ENCODE data around the gene STXBP2.

Gene STXBP2

GRCh38 chr19:7679771-7680605 lies 43.1 kb downstream of the STXBP2 start:
- DNase-seq = no peak

- peak; percentile 89 for DNase-seq
These were observed 43.9 kb downstream of the STXBP2 start, which contains the start of gene TRAPPC5 for GRCh38 chr19:7680606-7681339. TSS of gene TRAPPC5 (plus strand) at chr19:7680833. CDS start at chr19:7682254, 1,421 bp downstream.

GRCh38 chr19:7681340-7682174 lies 44.6 kb downstream of the STXBP2 start:
- DNase-seq = peak; percentile 69

GRCh38 chr19:7682175-7682855 lies 45.4 kb downstream of the STXBP2 start:
- DNase-seq = no peak

- DNase-seq = no peak
These were observed 48.9 kb downstream of the STXBP2 start for GRCh38 chr19:7685546-7686445.

GRCh38 chr19:7687177-7687576 lies 50.3 kb downstream of the STXBP2 start:
- DNase-seq = no peak

GRCh38 chr19:7689165-7689564 lies 52.3 kb downstream of the STXBP2 start:
- DNase-seq = no peak

GRCh38 chr19:7690779-7691258 lies 53.9 kb downstream of the STXBP2 start:
- DNase-seq = no peak

GRCh38 chr19:7691497-7691896 lies 54.6 kb downstream of the STXBP2 start:
- DNase-seq = no peak

GRCh38 chr19:7692417-7693088 lies 55.6 kb downstream of the STXBP2 start:
- DNase-seq = no peak

GRCh38 chr19:7694499-7694898 lies 57.6 kb downstream of the STXBP2 start:
- no peak for DNase-seq

Measured in right kidney (tissue), 1 donor.